ENCODE results near the gene VAMP4.
"Not testable (repeated sequence)": the region's sequence is repeated elsewhere in the genome, so short reads cannot be mapped to it uniquely, and the experiment has no call there.

DNA sequence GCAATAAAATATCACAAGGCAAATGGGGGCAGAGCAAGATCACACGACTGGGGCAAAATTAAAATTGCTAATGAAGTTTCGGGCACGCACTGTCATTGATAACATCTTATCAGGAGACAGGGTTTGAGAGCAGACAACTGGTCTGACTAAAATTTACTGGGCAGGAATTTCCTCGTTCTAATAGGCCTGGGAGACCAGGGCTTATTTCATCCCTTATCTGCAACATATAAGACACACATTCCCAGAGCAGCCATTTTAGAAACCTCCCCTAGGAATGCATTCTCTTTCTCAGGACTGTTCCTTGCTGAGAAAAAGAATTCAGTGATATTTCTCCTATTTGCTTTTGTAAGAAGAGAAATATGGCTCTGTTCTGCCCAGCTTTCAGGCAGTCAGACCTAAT lies 18.7 kb downstream of the VAMP4 start:
- TF ChIP-seq EZH2 (IDR thresholded peaks at IDR 0.05; ENCODE audit: borderline replicate concordance, low read depth, low read length, severe bottlenecking); POLR2A (IDR thresholded peaks at IDR 0.05; ENCODE audit: low read depth, low read length); POLR2AphosphoS5 (IDR thresholded peaks at IDR 0.05; ENCODE audit: insufficient read depth, low read depth, low read length); MYC (IDR thresholded peaks at IDR 0.05; ENCODE audit: low read depth, low read length); GATA2 (IDR thresholded peaks at IDR 0.05; ENCODE audit: insufficient read depth, insufficient read length, low read depth, low read length); FOS (IDR thresholded peaks at IDR 0.05; ENCODE audit: borderline replicate concordance, insufficient read depth, low read length); JUN (IDR thresholded peaks at IDR 0.05; ENCODE audit: borderline replicate concordance, insufficient read depth, insufficient read length, low read depth): not testable (repeated sequence)
- TF ChIP-seq, protein P1, sequence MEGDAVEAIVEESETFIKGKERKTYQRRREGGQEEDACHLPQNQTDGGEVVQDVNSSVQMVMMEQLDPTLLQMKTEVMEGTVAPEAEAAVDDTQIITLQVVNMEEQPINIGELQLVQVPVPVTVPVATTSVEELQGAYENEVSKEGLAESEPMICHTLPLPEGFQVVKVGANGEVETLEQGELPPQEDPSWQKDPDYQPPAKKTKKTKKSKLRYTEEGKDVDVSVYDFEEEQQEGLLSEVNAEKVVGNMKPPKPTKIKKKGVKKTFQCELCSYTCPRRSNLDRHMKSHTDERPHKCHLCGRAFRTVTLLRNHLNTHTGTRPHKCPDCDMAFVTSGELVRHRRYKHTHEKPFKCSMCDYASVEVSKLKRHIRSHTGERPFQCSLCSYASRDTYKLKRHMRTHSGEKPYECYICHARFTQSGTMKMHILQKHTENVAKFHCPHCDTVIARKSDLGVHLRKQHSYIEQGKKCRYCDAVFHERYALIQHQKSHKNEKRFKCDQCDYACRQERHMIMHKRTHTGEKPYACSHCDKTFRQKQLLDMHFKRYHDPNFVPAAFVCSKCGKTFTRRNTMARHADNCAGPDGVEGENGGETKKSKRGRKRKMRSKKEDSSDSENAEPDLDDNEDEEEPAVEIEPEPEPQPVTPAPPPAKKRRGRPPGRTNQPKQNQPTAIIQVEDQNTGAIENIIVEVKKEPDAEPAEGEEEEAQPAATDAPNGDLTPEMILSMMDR (IDR thresholded peaks at IDR 0.05; ENCODE audit: extremely low read depth in 1 of 2, insufficient read depth in 1 of 2, low read depth in 1 of 2, low read length in 2 of 2), result not testable (repeated sequence)
- TF ChIP-seq, protein P2, sequence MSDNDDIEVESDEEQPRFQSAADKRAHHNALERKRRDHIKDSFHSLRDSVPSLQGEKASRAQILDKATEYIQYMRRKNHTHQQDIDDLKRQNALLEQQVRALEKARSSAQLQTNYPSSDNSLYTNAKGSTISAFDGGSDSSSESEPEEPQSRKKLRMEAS (IDR thresholded peaks at IDR 0.05; ENCODE audit: insufficient read depth, insufficient read length), result not testable (repeated sequence)
